ENCODE data around the gene IFT80.
"Not testable (repeated sequence)": the region's sequence is repeated elsewhere in the genome, so short reads cannot be mapped to it uniquely, and the experiment has no call there.

Gene IFT80

DNA sequence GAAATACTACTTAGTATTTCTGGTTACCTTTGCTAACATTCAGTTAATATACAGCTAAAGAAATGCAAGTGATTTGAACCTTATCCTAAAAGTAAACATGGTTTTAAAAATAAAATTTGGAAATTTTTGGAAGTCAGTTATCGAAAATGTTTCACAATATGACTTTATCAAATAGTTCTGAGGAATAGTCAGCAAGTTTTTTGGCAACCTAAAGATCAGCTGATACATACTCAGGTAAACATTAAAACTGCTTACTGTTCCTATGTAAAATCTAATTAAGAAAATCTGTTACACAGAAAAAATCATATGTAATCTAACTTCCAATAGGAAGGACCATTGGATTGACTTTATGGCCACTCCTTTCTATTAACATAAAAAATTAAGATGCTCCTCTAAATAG lies 24.1 kb downstream of the IFT80 start:
- TF ChIP-seq POLR2AphosphoS5 (IDR thresholded peaks at IDR 0.05; ENCODE audit: low read depth, low read length) (no peak), POLR2A (IDR thresholded peaks at IDR 0.05; ENCODE audit: low read depth, low read length) (no peak), TAF1 (IDR thresholded peaks at IDR 0.05; ENCODE audit: borderline replicate concordance, low read depth, low read length) (no peak)
- DNase-seq (ENCODE audit: insufficient read length), result no peak
- no peak for FAIRE-seq

DNA sequence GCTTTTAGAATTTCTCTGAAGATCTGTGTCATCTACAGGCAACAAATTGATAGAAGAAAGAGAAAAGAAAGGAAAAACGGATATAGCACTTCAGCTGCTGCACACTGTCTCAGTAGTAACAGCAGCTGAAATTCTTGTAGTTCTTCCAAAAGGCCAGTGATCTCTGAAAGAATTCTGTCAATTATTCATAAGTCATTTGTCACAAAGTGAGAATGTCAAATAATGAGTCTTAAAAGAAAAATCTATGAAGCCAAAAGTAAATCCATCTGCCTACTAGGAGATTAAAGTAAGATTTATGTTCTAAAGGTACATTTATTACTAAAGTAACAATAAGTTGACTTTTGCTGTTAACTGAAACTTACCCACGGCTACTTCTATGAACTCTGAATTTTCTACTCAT lies 24.6 kb downstream of the IFT80 start:
- no peak for FAIRE-seq
- no peak for DNase-seq (ENCODE audit: insufficient read length)
- TF ChIP-seq TAF1 (IDR thresholded peaks at IDR 0.05; ENCODE audit: borderline replicate concordance, low read depth, low read length) (no peak), POLR2AphosphoS5 (IDR thresholded peaks at IDR 0.05; ENCODE audit: low read depth, low read length) (no peak), POLR2A (IDR thresholded peaks at IDR 0.05; ENCODE audit: low read depth, low read length) (no peak)

DNA sequence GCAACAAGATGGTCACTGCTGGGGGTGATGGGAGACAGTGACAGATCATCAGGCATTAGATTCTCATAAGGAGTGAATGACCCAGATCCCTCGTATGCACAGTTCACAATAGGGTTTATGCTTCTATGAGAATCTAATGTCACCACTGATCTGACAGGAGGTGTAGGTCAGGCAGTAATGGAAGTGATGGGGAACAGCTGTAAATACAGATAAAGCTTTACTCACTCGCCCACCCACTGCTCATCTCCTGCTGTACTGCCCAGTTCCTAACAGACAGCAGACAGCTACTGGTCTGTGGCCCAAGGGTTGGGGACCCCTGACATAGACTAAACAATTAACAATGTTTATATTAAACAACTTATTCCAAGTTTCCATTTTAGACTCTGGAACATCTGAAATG lies 25.4 kb downstream of the IFT80 start:
- FAIRE-seq (no peak), DNase-seq (ENCODE audit: insufficient read length) (no peak)
- no peak for TF ChIP-seq POLR2A (IDR thresholded peaks at IDR 0.05; ENCODE audit: low read depth, low read length)

DNA sequence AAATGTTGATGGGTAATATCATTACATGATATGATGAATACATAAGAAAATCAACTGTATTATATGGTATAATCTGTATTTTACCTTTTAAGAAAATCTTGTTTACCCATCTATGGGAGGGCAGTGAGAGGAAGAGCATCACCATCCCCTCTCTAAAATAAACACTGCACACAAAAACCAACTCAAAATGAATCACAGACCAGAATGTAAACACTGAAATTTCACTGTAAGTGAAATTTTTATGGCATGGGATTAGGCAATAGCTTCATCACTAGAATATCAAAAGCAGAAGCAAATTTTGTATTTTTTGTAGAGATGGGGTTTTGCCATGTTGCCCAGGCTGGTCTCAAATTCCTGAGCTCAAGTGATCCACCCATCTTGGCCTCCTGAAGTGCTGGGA lies 26.2 kb downstream of the IFT80 start:
- DNase-seq (ENCODE audit: insufficient read length) (no peak), FAIRE-seq (no peak)
- TF ChIP-seq POLR2A (IDR thresholded peaks at IDR 0.05; ENCODE audit: low read depth, low read length), result no peak
- TF ChIP-seq POLR2AphosphoS5 (IDR thresholded peaks at IDR 0.05; ENCODE audit: low read depth, low read length), result no peak
- no peak for TF ChIP-seq TAF1 (IDR thresholded peaks at IDR 0.05; ENCODE audit: borderline replicate concordance, low read depth, low read length)

DNA sequence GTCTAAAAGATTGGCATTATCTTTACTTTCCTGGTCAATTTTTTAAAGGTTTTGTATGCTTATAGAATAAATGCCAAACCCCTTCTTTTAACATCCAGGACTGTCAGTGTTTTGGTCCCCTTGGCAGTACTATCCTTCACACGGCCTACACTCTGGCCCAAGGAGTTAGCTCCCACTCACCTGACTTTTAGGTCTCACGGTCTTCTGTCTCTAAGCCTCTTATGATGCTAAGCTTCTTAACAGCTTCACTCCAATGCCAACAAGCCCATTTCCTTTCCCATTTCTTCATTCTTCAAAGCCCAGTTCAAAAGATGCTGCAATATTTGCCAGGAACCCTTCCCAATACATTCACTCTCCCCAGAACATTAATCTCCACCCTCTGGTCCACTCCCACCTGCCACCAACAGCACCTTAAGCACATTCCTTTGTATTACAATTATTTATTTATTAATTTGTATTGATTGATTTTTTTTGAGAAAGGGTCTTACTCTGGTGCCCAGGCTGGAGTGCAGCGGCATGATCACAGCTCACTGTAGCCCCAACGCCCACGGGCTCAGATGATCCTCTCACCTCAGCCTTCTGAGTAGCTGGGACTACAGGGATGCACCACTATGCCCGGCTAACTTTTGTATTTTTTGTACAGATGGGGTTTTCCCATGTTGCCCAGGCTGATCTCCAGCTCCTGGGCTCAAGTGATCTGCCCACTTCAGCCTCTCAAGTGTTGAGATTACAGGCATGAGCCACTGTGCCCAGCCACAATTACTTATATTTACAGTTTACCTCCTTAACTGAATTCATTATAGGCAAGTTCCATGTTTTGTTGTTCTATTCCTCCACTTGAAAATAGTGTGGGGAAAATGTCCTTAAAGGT lies 27.8 kb downstream of the IFT80 start:
- FAIRE-seq, result no peak
- no peak for DNase-seq (ENCODE audit: insufficient read length)
- no peak for TF ChIP-seq POLR2A (IDR thresholded peaks at IDR 0.05; ENCODE audit: low read depth, low read length)
- TF ChIP-seq POLR2AphosphoS5 (IDR thresholded peaks at IDR 0.05; ENCODE audit: low read depth, low read length), result no peak
- TF ChIP-seq TAF1 (IDR thresholded peaks at IDR 0.05; ENCODE audit: borderline replicate concordance, low read depth, low read length), result no peak

DNA sequence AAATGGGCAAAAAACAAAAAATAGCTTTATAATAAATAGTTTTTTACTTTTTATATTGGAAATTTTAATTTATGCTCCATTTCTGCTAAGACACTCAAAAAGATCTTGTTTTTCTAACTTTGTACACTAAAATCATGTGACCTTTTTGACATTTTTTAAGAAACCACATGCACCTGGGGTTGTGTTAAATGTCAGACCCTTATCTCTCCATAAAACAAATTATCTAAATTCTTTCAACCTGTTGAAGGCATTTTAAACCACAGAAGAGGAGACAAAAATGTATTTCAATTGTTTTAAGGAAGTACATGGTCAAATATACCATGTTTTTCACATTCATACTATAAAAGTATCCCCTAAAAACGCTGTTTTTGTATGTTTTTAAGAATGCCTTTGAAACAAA lies 29.2 kb downstream of the IFT80 start:
- no peak for FAIRE-seq
- no peak for DNase-seq (ENCODE audit: insufficient read length)
- TF ChIP-seq POLR2A (IDR thresholded peaks at IDR 0.05; ENCODE audit: low read depth, low read length), result no peak
- no peak for TF ChIP-seq TAF1 (IDR thresholded peaks at IDR 0.05; ENCODE audit: borderline replicate concordance, low read depth, low read length)
- no peak for TF ChIP-seq POLR2AphosphoS5 (IDR thresholded peaks at IDR 0.05; ENCODE audit: low read depth, low read length)

DNA sequence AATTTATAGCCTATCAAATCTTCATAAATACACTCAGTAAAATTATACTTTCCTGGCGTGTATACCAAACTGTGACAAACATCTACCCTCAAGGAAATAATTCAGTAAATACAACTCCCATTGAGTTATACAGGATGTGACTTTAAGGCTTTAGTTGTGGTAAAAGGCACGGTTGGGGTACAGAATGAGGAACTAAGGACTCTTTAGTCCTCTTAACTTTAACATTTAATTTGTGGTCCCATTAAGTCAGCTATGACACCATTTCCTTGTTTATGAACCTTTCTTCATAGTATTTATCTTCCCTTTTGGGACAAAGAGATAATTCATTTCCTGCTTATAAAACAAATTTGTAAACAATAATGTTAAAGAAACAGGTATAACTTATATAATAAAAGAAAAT lies 30.2 kb downstream of the IFT80 start:
- FAIRE-seq (no peak), DNase-seq (ENCODE audit: insufficient read length) (no peak)

DNA sequence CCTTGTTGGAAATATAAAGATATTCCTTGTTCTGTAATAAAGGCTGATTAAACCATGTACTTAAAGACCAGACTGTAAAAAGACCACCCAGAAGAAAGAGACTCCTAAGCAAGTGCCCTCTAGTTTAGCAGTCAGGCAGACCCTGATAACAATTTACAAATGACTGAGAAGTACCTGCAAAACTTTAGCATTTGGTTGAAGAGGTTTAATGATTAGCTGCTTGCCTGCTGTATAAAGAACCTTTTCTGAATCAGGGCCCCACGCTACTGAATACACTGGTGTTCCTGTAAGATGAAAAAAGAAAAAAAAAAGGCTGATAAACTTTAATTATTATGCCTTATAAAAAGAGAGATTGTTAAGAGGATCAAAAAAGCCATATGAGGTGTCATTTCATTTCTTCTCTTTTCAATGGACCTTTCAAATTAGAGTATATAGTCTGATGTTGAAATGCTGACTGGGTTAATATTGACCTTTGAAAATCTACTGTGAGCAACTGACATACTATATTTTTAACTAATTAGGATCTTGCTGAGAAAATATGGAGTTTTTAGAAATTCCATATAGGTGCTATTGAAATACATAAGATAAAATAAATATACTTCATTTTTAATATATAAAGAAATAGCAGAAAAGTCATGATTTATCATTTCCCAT lies 33.0 kb downstream of the IFT80 start:
- no peak for FAIRE-seq
- TF ChIP-seq POLR2A (IDR thresholded peaks at IDR 0.05; ENCODE audit: low read depth, low read length) (no peak), POLR2AphosphoS5 (IDR thresholded peaks at IDR 0.05; ENCODE audit: low read depth, low read length) (no peak), TAF1 (IDR thresholded peaks at IDR 0.05; ENCODE audit: borderline replicate concordance, low read depth, low read length) (no peak)
- no peak for DNase-seq (ENCODE audit: insufficient read length)

More for the DNA sequence above, 30.2 kb downstream of the IFT80 start:
- TF ChIP-seq POLR2AphosphoS5 (IDR thresholded peaks at IDR 0.05; ENCODE audit: low read depth, low read length) (no peak), POLR2A (IDR thresholded peaks at IDR 0.05; ENCODE audit: low read depth, low read length) (no peak), TAF1 (IDR thresholded peaks at IDR 0.05; ENCODE audit: borderline replicate concordance, low read depth, low read length) (no peak)

DNA sequence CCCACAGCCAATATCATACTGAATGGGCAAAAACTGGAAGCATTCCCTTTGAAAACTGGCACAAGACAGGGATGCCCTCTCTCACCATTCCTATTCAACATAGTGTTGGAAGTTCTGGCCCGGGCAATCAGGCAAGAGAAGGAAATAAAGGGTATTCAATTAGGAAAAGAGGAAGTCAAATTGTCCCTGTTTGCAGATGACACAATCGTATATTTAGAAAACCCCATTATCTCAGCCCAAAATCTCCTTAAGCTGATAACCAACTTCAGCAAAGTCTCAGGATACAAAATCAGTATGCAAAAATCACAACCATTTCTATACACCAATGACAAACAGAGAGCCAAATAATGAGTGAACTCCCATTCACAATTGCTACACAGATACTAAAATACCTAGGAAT lies 36.1 kb downstream of the IFT80 start:
- not testable (repeated sequence) for DNase-seq (ENCODE audit: insufficient read length); FAIRE-seq

DNA sequence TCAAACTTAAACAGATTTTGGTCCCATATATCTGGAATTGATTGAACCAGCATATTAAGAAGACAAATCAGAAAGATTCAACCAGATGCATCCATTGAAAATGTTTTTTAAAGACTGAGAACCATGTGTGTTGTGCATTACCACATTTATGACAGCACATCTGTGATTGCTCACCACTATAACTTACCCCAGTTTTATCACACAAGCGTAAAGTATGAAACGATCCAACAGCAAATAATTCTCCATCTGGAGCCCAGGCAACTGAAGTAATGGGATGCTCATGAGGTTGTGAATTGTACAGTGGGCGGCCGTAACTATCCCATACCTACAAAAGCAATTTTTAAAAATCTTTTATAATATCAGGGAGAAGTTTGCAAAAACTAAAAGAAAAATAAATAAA lies 43.2 kb downstream of the IFT80 start:
- FAIRE-seq (no peak), DNase-seq (ENCODE audit: insufficient read length) (no peak)
- TF ChIP-seq POLR2A (IDR thresholded peaks at IDR 0.05; ENCODE audit: low read depth, low read length) (no peak), TAF1 (IDR thresholded peaks at IDR 0.05; ENCODE audit: borderline replicate concordance, low read depth, low read length) (no peak), POLR2AphosphoS5 (IDR thresholded peaks at IDR 0.05; ENCODE audit: low read depth, low read length) (no peak)

DNA sequence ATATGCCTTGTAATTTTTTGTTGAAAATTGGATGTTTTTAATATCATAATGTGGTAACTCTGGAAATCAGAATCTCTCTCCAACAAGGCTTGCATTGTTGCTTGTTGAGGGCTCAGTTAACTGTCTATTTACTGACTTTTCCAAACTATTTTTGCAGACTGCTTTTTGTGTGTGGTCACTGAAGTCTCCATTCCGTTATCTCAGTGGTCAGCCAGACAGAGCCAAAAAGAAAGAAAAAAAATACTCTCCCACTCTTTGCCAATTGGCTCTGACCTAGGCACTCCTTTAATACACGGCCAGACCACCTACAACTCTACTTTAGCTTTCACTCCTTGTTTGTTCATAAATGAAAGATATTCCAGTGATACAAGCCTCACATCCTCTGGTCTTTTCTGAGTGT lies 52.5 kb downstream of the IFT80 start:
- TF ChIP-seq POLR2A (IDR thresholded peaks at IDR 0.05; ENCODE audit: low read depth, low read length), result no peak
- no peak for FAIRE-seq
- no peak for DNase-seq (ENCODE audit: insufficient read length)

DNA sequence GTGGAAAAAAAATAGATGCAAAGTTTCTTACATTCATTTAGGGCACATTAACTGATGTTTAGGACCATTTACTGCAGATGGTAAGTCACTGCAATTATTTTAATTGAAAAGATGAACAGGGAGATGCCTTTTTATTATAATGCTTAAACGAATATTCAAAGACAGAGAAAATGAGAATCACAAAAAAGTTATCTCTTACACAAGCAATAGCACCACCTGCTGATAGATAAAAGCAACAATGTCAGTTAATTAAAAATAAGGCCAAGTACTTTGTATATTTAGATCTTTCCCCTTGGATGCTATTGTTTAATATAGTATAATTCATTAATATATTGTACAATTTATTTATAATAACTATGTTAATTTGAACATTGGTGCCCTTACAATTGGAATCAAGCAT lies 55.9 kb downstream of the IFT80 start:
- FAIRE-seq (no peak), DNase-seq (ENCODE audit: insufficient read length) (no peak)
- no peak for TF ChIP-seq POLR2A (IDR thresholded peaks at IDR 0.05; ENCODE audit: low read depth, low read length)
- no peak for TF ChIP-seq POLR2AphosphoS5 (IDR thresholded peaks at IDR 0.05; ENCODE audit: low read depth, low read length)
- TF ChIP-seq TAF1 (IDR thresholded peaks at IDR 0.05; ENCODE audit: borderline replicate concordance, low read depth, low read length), result no peak

Data from GM12892 (cell line).